HG03439 (cell line): ENCODE data around the gene COL15A1.

Experiments
- ATAC-seq: cut with Tn5 transposase; IDR thresholded peaks from one replicate; pipeline ENCODE4 v1.9.1; 2021; ENCODE audit warnings: mild to moderate bottlenecking, moderate library complexity; ENCODE audit not compliant: unreplicated experiment

The COL15A1 gene

GRCh38 chr9:99103901-99104458 lies 160.3 kb downstream of the COL15A1 start:
- ATAC-seq, result no peak

- peak; percentile 91 for ATAC-seq
Measured at GRCh38 chr9:99104459-99105151, 160.9 kb downstream of the COL15A1 start, which contains the start of gene TGFBR1. TGFBR1 (plus strand) TSS chr9:99105113; CDS start chr9:99105206, 93 bp downstream.

- peak; percentile 69 for ATAC-seq
Measured at GRCh38 chr9:99105152-99106043, 161.7 kb downstream of the COL15A1 start.

- ATAC-seq, result no peak
Measured at GRCh38 chr9:99106044-99106375, 162.3 kb downstream of the COL15A1 start.

GRCh38 chr9:99107421-99107820 lies 163.7 kb downstream of the COL15A1 start:
- no peak for ATAC-seq

- ATAC-seq, result no peak
Measured at GRCh38 chr9:99108131-99108530, 164.4 kb downstream of the COL15A1 start.

- no peak for ATAC-seq
Measured at GRCh38 chr9:99109522-99109921, 165.8 kb downstream of the COL15A1 start.

- ATAC-seq, result no peak
Measured at GRCh38 chr9:99112750-99113413, 169.2 kb downstream of the COL15A1 start.

GRCh38 chr9:99113414-99114048 lies 169.8 kb downstream of the COL15A1 start:
- ATAC-seq, result no peak

- no peak for ATAC-seq
Measured at GRCh38 chr9:99114049-99114440, 170.3 kb downstream of the COL15A1 start.

- ATAC-seq, result no peak
Measured at GRCh38 chr9:99114846-99115500, 171.3 kb downstream of the COL15A1 start.

- no peak for ATAC-seq
Measured at GRCh38 chr9:99116003-99116411, 172.3 kb downstream of the COL15A1 start.

GRCh38 chr9:99118782-99119466 lies 175.2 kb downstream of the COL15A1 start:
- peak; percentile 92 for ATAC-seq

GRCh38 chr9:99119976-99120655 lies 176.4 kb downstream of the COL15A1 start:
- ATAC-seq, result no peak
